Mammary epithelial cell (primary cell): ENCODE data around the gene SLCO2A1.

Experiments used
- EZH2 ChIP-seq: IDR thresholded peaks from 2 replicates; pipeline ENCODE4 v1.6.1; 2012; ENCODE audit warnings: low read length, inconsistent platforms, borderline replicate concordance
- TF ChIP-seq, protein P1 (sequence below), 2 donors: IDR thresholded peaks in 1 of 2; conservative IDR thresholded peaks in 1 of 2; 2 replicates each; pipeline ENCODE4 v1.5.1; 2011 to 2012; ENCODE audit warnings: inconsistent platforms in 2 of 2, low read length in 2 of 2, mild to moderate bottlenecking in 2 of 2, control low read depth in 1 of 2, low read depth in 1 of 2; ENCODE audit not compliant: insufficient read depth in 1 of 2; ENCODE audit errors: extremely low read depth in 1 of 2

- TF ChIP-seq, protein P1, sequence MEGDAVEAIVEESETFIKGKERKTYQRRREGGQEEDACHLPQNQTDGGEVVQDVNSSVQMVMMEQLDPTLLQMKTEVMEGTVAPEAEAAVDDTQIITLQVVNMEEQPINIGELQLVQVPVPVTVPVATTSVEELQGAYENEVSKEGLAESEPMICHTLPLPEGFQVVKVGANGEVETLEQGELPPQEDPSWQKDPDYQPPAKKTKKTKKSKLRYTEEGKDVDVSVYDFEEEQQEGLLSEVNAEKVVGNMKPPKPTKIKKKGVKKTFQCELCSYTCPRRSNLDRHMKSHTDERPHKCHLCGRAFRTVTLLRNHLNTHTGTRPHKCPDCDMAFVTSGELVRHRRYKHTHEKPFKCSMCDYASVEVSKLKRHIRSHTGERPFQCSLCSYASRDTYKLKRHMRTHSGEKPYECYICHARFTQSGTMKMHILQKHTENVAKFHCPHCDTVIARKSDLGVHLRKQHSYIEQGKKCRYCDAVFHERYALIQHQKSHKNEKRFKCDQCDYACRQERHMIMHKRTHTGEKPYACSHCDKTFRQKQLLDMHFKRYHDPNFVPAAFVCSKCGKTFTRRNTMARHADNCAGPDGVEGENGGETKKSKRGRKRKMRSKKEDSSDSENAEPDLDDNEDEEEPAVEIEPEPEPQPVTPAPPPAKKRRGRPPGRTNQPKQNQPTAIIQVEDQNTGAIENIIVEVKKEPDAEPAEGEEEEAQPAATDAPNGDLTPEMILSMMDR (conservative IDR thresholded peaks at IDR 0.05 in 1 of 2, IDR thresholded peaks at IDR 0.05 in 1 of 2; ENCODE audit: extremely low read depth in 1 of 2, insufficient read depth in 1 of 2, low read depth in 1 of 2, low read length in 2 of 2) = no peak
- TF ChIP-seq EZH2 = no peak
Observed at GRCh38 chr3:134003066-134003465, 26.7 kb downstream of the SLCO2A1 start.
